Transverse colon (tissue), 4 donors: ENCODE measurements around the gene SCN4B. TPM values are rescaled to one million over a fixed set of nuclear protein-coding genes. Genes with fewer than 3 reads are reported as not detected.

Source experiments
- DNase-seq: peaks from one replicate; pipeline ENCODE4 v3.0.0-alpha.2; 2019
- H3K27ac ChIP-seq, 4 donors: fragments of 200-600 bp; sonication (generic); 2 replicates each; pipeline ENCODE4 v1.5.1; 2016 to 2018; ENCODE audit warnings: inconsistent platforms in 4 of 4
- H3K27me3 ChIP-seq: fragments of 200-600 bp; sonication (generic); 2 replicates; pipeline ENCODE4 v1.5.1; 2017; ENCODE audit warnings: inconsistent platforms
- H3K36me3 ChIP-seq, 4 donors: fragments of 200-600 bp; sonication (generic); 2 replicates each; pipeline ENCODE4 v1.5.1; 2017 to 2019; ENCODE audit warnings: inconsistent platforms in 4 of 4
- H3K4me1 ChIP-seq, 4 donors: fragments of 200-600 bp; sonication (generic); 2 replicates each; pipeline ENCODE4 v1.5.1; 2017 to 2020; ENCODE audit warnings: inconsistent platforms in 4 of 4
- H3K4me3 ChIP-seq, 4 donors: fragments of 200-600 bp; sonication (generic); 1 replicate in 1 of 4; 2 replicates in 3 of 4; pipeline versions ENCODE4 v1.5.1 to v1.6.1; 2017 to 2019; ENCODE audit warnings: inconsistent platforms in 4 of 4
- H3K9me3 ChIP-seq, 2 donors: fragments of 200-600 bp; sonication (generic); 2 replicates each; pipeline ENCODE4 v1.5.1; 2017 to 2019; ENCODE audit warnings: inconsistent platforms in 2 of 2
- EP300 ChIP-seq: sonication (generic); formaldehyde crosslinking; IDR thresholded peaks from one replicate; pipeline ENCODE4 v1.6.1; 2017; ENCODE audit warnings: antibody characterized with exemption, low read depth
- POLR2A ChIP-seq: fragments of 450-650 bp; IDR thresholded peaks from one replicate; pipeline ENCODE4 v1.6.1; 2016; ENCODE audit warnings: antibody characterized with exemption, mild to moderate bottlenecking, moderate library complexity
- POLR2AphosphoS5 ChIP-seq, 3 donors: sonication (generic); formaldehyde crosslinking; IDR thresholded peaks; one replicate each; pipeline ENCODE4 v1.6.1; 2016; ENCODE audit warnings: antibody characterized with exemption in 3 of 3
- WGBS, 2 donors: methylation state at CpG; one replicate each; pipeline ENCODE4 v1.1.5; 2018; ENCODE audit warnings: low coverage in 1 of 2; 5-methylcytosine and 5-hydroxymethylcytosine counted together
- in situ Hi-C, 4 donors: fragments of 200-750 bp; cut with MboI; loops; one replicate each; pipeline versions ENCODE4 v1.15.0 to v1.15.1; 2017; ENCODE audit warnings: low sequenced_read_pairs in 3 of 4, low pct_ligation_motif_present in 1 of 4, low pct_unique_long_range_greater_than_20kb in 1 of 4
- intact Hi-C: fragments of 100-400 bp; cut with DNase I; formaldehyde crosslinking; loops from one replicate; pipeline ENCODE4 v1.15.1; 2023; ENCODE audit warnings: low total_unique reads
- total RNA-seq, 4 donors: library from RNA; depleted of rRNA; stranded (reverse); fragments of >200 nt; gene quantifications; one replicate each; pipeline ENCODE4 v1.1.0, GENCODE V29; 2016
- TF ChIP-seq, protein P1 (sequence below), 5 experiments: fragments of 200-600 bp in 3 of 5; fragments of 450-650 bp in 2 of 5; sonication (generic) in 3 of 5; IDR thresholded peaks; 1 replicate in 2 of 5; 2 replicates in 3 of 5; pipeline ENCODE4 v1.5.1; 2016 to 2017; ENCODE audit warnings: antibody characterized with exemption in 5 of 5, inconsistent platforms in 3 of 5, mild to moderate bottlenecking in 2 of 5, moderate library complexity in 1 of 5

The SCN4B gene, protein sequence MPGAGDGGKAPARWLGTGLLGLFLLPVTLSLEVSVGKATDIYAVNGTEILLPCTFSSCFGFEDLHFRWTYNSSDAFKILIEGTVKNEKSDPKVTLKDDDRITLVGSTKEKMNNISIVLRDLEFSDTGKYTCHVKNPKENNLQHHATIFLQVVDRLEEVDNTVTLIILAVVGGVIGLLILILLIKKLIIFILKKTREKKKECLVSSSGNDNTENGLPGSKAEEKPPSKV
- total RNA-seq, result 1 to 10 TPM in 1 of 4 donors, under 1 TPM in 2, not detected in 1; 0.41 to 1.1 (median 0.75) TPM

DNA sequence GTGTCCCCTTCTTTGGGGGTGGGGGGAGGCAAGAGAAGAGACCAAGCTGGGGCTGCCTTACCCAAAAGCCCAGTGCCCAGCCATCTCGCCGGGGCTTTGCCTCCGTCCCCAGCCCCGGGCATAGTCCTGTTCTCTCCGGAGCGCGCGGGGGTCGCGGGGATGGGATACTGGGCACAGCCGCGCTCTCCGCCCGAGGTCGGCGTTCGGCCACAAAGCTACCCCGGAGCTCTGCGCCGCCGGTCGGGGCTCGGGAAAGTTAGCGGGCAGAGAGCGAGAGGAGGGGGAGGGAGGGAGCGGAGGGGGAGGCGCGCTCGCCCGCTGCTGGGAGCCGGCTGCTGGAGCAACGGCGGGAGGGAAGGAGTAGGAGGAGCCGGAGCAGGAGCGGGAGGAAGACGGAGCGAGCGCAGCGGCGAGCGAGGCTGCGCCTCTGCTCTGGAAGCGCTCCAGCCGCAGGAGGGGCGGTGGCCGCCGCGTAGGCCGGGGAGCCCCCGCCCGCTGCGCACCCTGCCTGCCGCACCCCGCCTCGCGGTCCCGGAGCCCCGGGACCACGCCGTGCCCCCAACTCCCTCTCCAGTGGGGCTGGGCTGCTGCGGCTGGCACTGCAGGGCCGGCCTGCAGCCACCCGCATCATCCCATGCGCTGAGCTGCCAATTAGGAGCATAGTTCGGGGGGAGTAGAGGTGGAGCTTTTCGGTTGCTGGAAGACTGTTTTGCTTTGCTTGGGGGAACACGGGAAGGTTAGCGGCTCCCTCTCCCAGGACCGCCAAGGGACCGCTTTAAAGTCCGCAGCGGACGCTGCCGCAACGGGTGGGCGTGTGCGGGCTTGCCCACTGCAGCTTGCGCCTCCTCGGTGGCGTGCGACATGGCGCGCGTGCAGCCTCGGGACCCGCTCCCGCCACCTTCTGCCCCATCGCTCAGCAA is at the start of gene SCN4B:
SCN4B (minus strand) TSS at position 272 of the 920 bp plus-strand sequence; CDS start at position 122, 150 bp downstream.
- peaks cover 78% of the 10 kb centered on the region for H3K27me3 ChIP-seq
- H3K27ac ChIP-seq, result no peak within 1 kb of the TSS
- DNase-seq, result peak; percentile 53
- H3K4me1 ChIP-seq, result peaks cover 0 to 32% (median 17%) of the 10 kb centered on the region in 4 donors
- H3K4me3 ChIP-seq, result peak within 1 kb of the TSS; percentile 23 to 53 (median 37)
- intact Hi-C loops (no loop called here), in situ Hi-C loops (no loop called here)
- TF ChIP-seq POLR2A (no peak), POLR2AphosphoS5 (IDR thresholded peaks at IDR 0.05) (no peak), EP300 (no peak)
- TF ChIP-seq, protein P1, sequence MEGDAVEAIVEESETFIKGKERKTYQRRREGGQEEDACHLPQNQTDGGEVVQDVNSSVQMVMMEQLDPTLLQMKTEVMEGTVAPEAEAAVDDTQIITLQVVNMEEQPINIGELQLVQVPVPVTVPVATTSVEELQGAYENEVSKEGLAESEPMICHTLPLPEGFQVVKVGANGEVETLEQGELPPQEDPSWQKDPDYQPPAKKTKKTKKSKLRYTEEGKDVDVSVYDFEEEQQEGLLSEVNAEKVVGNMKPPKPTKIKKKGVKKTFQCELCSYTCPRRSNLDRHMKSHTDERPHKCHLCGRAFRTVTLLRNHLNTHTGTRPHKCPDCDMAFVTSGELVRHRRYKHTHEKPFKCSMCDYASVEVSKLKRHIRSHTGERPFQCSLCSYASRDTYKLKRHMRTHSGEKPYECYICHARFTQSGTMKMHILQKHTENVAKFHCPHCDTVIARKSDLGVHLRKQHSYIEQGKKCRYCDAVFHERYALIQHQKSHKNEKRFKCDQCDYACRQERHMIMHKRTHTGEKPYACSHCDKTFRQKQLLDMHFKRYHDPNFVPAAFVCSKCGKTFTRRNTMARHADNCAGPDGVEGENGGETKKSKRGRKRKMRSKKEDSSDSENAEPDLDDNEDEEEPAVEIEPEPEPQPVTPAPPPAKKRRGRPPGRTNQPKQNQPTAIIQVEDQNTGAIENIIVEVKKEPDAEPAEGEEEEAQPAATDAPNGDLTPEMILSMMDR (IDR thresholded peaks at IDR 0.05), result no peak
- H3K9me3 ChIP-seq, result no peaks in the 10 kb centered on the region
- WGBS, 2 donors, result 4% methylated on average over 61 of the region's 88 CpGs; no CpG with 5 or more reads in 1 of the 2 donors
- H3K36me3 ChIP-seq, result no peaks in the 10 kb centered on the region

GRCh38 chr11:118201966-118202365 is 49.3 kb upstream of the SCN4B start:
- no peaks in the 10 kb centered on the region for H3K36me3 ChIP-seq
- in situ Hi-C loops, result loop anchor here in 2 of 4 donors (5.0 to 10.0 kb wide), 2 partner anchors 83 to 155 kb away; partner anchors contain the start of gene UBE4A (in 1 of the 2)
- peaks cover 6 to 49% (median 19%) of the 10 kb centered on the region in 4 donors for H3K4me1 ChIP-seq
- no peaks in the 10 kb centered on the region for H3K9me3 ChIP-seq
- intact Hi-C loops, result no loop called here
- TF ChIP-seq EP300, result no peak
- H3K27ac ChIP-seq, result peak overlapping the region; percentile 55 to 74 (median 72)
- no peak for DNase-seq
- WGBS, 2 donors, result 83 to 90% methylated on average over 2 of the region's 2 CpGs
- H3K27me3 ChIP-seq, result no peaks in the 10 kb centered on the region
- no peak overlapping the region for H3K4me3 ChIP-seq

DNA sequence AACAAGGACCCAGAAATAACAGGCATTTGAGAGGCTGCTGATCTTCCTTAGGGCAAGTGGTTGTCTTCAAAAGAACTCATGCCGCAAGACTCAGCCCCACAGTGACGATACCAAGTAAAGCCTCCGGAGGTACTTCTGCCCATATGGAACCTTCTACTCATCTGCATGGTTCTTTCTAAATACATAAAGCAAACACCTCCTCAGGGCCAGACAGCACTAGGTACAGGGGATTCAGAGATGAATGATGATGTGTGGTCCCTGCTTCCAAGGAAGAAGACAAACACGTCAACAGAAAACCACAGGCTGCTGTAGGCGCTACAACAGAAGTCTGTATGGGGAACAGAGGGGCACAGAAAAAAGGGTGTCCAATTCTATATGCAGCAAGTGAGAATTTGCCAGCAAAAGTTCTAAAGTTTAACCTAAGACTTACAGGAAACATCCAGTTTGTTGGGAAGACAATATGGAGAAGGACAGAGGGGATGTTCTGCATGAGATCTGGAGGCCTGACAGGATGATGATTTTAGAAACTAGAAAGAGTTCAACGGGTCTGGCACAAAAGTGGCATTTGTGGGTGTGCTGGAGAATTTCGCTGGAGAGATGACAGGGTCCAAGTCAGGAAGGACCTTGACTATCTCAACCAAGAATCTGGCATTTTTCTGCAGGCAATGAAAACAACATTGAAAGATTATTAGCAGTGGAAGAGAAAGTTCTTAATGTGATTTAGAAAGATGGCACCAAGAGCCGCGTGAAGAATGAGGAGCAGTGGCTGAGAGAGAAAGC is 48.5 kb upstream of the SCN4B start:
- in situ Hi-C loops (loop anchor here in 2 of 4 donors (5.0 to 10.0 kb wide), 2 partner anchors 84 to 156 kb away; partner anchors contain the start of gene UBE4A (in 1 of the 2)), intact Hi-C loops (no loop called here)
- no peak for DNase-seq
- TF ChIP-seq POLR2A (no peak), EP300 (no peak)
- 79 to 91% methylated on average over 8 to 9 of the region's 9 CpGs for WGBS, 2 donors
- Histone ChIP-seq H3K27ac (peak overlapping the region in 1 of 4 donors; percentile 74), H3K9me3 (no peaks in the 10 kb centered on the region), H3K36me3 (no peaks in the 10 kb centered on the region), H3K4me3 (no peak overlapping the region), H3K4me1 (peaks cover 6 to 40% (median 16%) of the 10 kb centered on the region in 4 donors), H3K27me3 (no peaks in the 10 kb centered on the region)

GRCh38 chr11:118200497-118200896 is 47.9 kb upstream of the SCN4B start:
- TF ChIP-seq, protein P1 (IDR thresholded peaks at IDR 0.05), result no peak
- Histone ChIP-seq H3K27ac (no peak overlapping the region), H3K4me1 (peaks cover 8 to 38% (median 17%) of the 10 kb centered on the region in 4 donors), H3K36me3 (no peaks in the 10 kb centered on the region), H3K9me3 (no peaks in the 10 kb centered on the region), H3K4me3 (no peak overlapping the region), H3K27me3 (no peaks in the 10 kb centered on the region)
- in situ Hi-C loops, result loop anchor here in 2 of 4 donors (5.0 to 10.0 kb wide), 2 partner anchors 84 to 157 kb away; partner anchors contain the start of gene UBE4A (in 1 of the 2)
- WGBS, 2 donors, result 83 to 98% methylated on average over 1 to 5 of the region's 5 CpGs
- intact Hi-C loops, result no loop called here
- DNase-seq, result no peak
